ENCODE data around the gene SUV39H2.

- no peak for TF ChIP-seq CTCF (IDR thresholded peaks at IDR 0.05)
- TF ChIP-seq POLR2A (IDR thresholded peaks at IDR 0.05; ENCODE audit: low read depth): no peak
These were observed 47.4 kb downstream of the SUV39H2 start for GRCh38 chr10:14926061-14926470.

Measured in esophagus muscularis mucosa (tissue), 3 donors.